C4-2B (cell line): ENCODE results near the gene OPCML.

Experiments
- CTCF ChIP-seq: fragments of 450-650 bp; conservative IDR thresholded peaks from 2 replicates; pipeline ENCODE4 v1.5.1; 2017; ENCODE audit warnings: mild to moderate bottlenecking
- ZFX ChIP-seq: fragments of 450-650 bp; IDR thresholded peaks from 2 replicates; pipeline ENCODE4 v1.6.1; 2017

GRCh38 chr11:132898021-132898420 is 634.3 kb downstream of the OPCML start:
- TF ChIP-seq CTCF (no peak), ZFX (no peak)
